IMR-90 (cell line): ENCODE measurements around the gene UNC5B. TPM values are rescaled to one million over a fixed set of nuclear protein-coding genes. Genes with fewer than 3 reads are reported as not detected.

Experiments
- ATAC-seq: fragments of 200-7000 bp; cut with Tn5 transposase; 2 replicates; pipeline ENCODE4 v1.9.1; 2020; ENCODE audit warnings: low read depth, mild to moderate bottlenecking, moderate library complexity
- BruUV-seq: library from RNA; stranded (reverse); fragments of 400-500 nt; replicated peaks from 2 replicates; lab custom pipeline; 2021; lab: Mats Ljungman, UMichigan
- CTCF ChIA-PET: fragments of 300-600 bp; formaldehyde crosslinking; extraction: SDS; loops from one replicate; lab custom pipeline; 2021; ENCODE audit warnings: antibody characterized with exemption; lab: Yijun Ruan, JAX
- POLR2A ChIA-PET: fragments of 300-600 bp; sonication (Branson Sonifier 250); formaldehyde crosslinking; loops from one replicate; lab custom pipeline; 2022; ENCODE audit warnings: antibody characterized with exemption; ENCODE audit not compliant: unreplicated experiment; lab: Charles Lee
- DNase-seq: peaks from one replicate; pipeline ENCODE4 v3.0.0; 2013
- H2AFZ ChIP-seq: replicated peaks from 2 replicates; pipeline ENCODE3; 2013; ENCODE audit warnings: low read length, mild to moderate bottlenecking; ENCODE audit not compliant: poor library complexity
- H2AK5ac ChIP-seq: 2 replicates; pipeline ENCODE4 v1.6.1; 2013; ENCODE audit warnings: low read depth, low read length, inconsistent platforms
- H2AK9ac ChIP-seq: replicated peaks from 2 replicates; pipeline ENCODE3; 2013; ENCODE audit warnings: mild to moderate bottlenecking, low read depth, low read length, moderate library complexity; ENCODE audit not compliant: poor library complexity
- H2BK120ac ChIP-seq: 2 replicates; pipeline ENCODE4 v1.6.1; 2013; ENCODE audit warnings: low read depth, low read length, inconsistent platforms
- H2BK15ac ChIP-seq: 3 replicates; pipeline ENCODE4 v1.6.1; 2013; ENCODE audit warnings: low read depth, low read length, inconsistent platforms
- H2BK20ac ChIP-seq: 2 replicates; pipeline ENCODE4 v1.6.1; 2013; ENCODE audit warnings: low read depth, mild to moderate bottlenecking, inconsistent platforms, low read length, moderate library complexity
- H2BK5ac ChIP-seq: 2 replicates; pipeline ENCODE4 v1.6.1; 2013; ENCODE audit warnings: mild to moderate bottlenecking, low read depth, low read length, inconsistent platforms; ENCODE audit not compliant: poor library complexity, severe bottlenecking
- H3K14ac ChIP-seq: replicated peaks from 2 replicates; pipeline ENCODE4 v1.6.1; 2013; ENCODE audit warnings: low read depth, low read length, inconsistent platforms
- H3K18ac ChIP-seq: 2 replicates; pipeline ENCODE4 v1.6.1; 2013; ENCODE audit warnings: low read depth, low read length, control low read depth
- H3K23ac ChIP-seq: 2 replicates; pipeline ENCODE4 v1.6.1; 2013; ENCODE audit warnings: low read depth, low read length, inconsistent platforms
- H3K27ac ChIP-seq: 2 replicates; pipeline ENCODE4 v1.5.1; 2013; ENCODE audit warnings: mild to moderate bottlenecking, control low read depth, low read length; ENCODE audit not compliant: insufficient read depth
- H3K27me3 ChIP-seq: 2 replicates; pipeline ENCODE4 v1.6.1; 2013; ENCODE audit warnings: low read length; ENCODE audit not compliant: control insufficient read depth, insufficient read depth
- H3K36me3 ChIP-seq: 2 replicates; pipeline ENCODE4 v1.6.1; 2013; ENCODE audit warnings: low read length, mixed read lengths; ENCODE audit not compliant: control insufficient read depth, insufficient read depth
- H3K4ac ChIP-seq: 2 replicates; pipeline ENCODE4 v1.6.1; 2013; ENCODE audit warnings: low read depth, low read length, inconsistent platforms
- H3K4me1 ChIP-seq: 2 replicates; pipeline ENCODE4 v1.6.1; 2013; ENCODE audit warnings: low read length, mixed read lengths; ENCODE audit not compliant: control insufficient read depth, insufficient read depth
- H3K4me2 ChIP-seq: 2 replicates; pipeline ENCODE4 v1.6.1; 2013; ENCODE audit warnings: low read depth, mild to moderate bottlenecking, control low read depth, low read length, moderate library complexity
- H3K4me3 ChIP-seq: 2 replicates; pipeline ENCODE4 v1.5.1; 2013; ENCODE audit warnings: low read depth, mild to moderate bottlenecking, control low read depth, low read length, moderate library complexity; ENCODE audit not compliant: insufficient read depth
- H3K56ac ChIP-seq: 2 replicates; pipeline ENCODE4 v1.6.1; 2013; ENCODE audit warnings: low read length, inconsistent platforms; ENCODE audit not compliant: insufficient read depth; ENCODE audit errors: extremely low read depth
- H3K79me1 ChIP-seq, 2 experiments: 2 replicates each; pipeline ENCODE4 v1.6.1; 2013; ENCODE audit warnings: low read length in 2 of 2, inconsistent platforms in 1 of 2, low read depth in 1 of 2
- H3K9ac ChIP-seq: 2 replicates; pipeline ENCODE4 v1.6.1; 2013; ENCODE audit warnings: low read depth, low read length, control low read depth
- H3K9me1 ChIP-seq: 2 replicates; pipeline ENCODE4 v1.6.1; 2013; ENCODE audit warnings: low read length, inconsistent platforms; ENCODE audit not compliant: insufficient read depth
- H3K9me3 ChIP-seq: 2 replicates; pipeline ENCODE4 v1.6.1; 2013; ENCODE audit warnings: low read length; ENCODE audit not compliant: control insufficient read depth, insufficient read depth
- H4K20me1 ChIP-seq: 2 replicates; pipeline ENCODE4 v1.6.1; 2013; ENCODE audit warnings: low read length, inconsistent platforms; ENCODE audit not compliant: insufficient read depth
- H4K5ac ChIP-seq: 2 replicates; pipeline ENCODE4 v1.6.1; 2013; ENCODE audit warnings: mild to moderate bottlenecking, low read depth, low read length, control low read depth
- H4K8ac ChIP-seq, 2 experiments: 2 replicates each; pipeline ENCODE4 v1.6.1; 2013; ENCODE audit warnings: low read depth in 2 of 2, low read length in 2 of 2, control low read depth in 1 of 2, inconsistent platforms in 1 of 2
- H4K91ac ChIP-seq: 2 replicates; pipeline ENCODE4 v1.6.1; 2013; ENCODE audit warnings: low read depth, low read length, inconsistent platforms; ENCODE audit not compliant: insufficient read depth
- BHLHE40 ChIP-seq: fragments of 150-350 bp; IDR thresholded peaks from 2 replicates; pipeline ENCODE4 v1.6.1; 2016; ENCODE audit warnings: mild to moderate bottlenecking, low read depth, low read length
- CEBPB ChIP-seq: IDR thresholded peaks from 2 replicates; pipeline ENCODE4 v1.6.1; 2012; ENCODE audit warnings: low read depth, low read length, improper control_type of control experiment
- CHD1 ChIP-seq: IDR thresholded peaks from 2 replicates; pipeline ENCODE4 v1.6.1; 2012; ENCODE audit warnings: low read depth, low read length, improper control_type of control experiment
- CTCF ChIP-seq: conservative IDR thresholded peaks from 2 replicates; pipeline ENCODE4 v1.5.1; 2012; ENCODE audit warnings: mild to moderate bottlenecking, low read depth, low read length, improper control_type of control experiment
- NFE2L2 ChIP-seq: fragments of 150-350 bp; IDR thresholded peaks from 2 replicates; pipeline ENCODE4 v1.6.1; 2016; ENCODE audit warnings: low read depth, mild to moderate bottlenecking, low read length
- RAD21 ChIP-seq: IDR thresholded peaks from 2 replicates; pipeline ENCODE4 v1.6.1; 2012; ENCODE audit warnings: low read length, improper control_type of control experiment
- RCOR1 ChIP-seq: IDR thresholded peaks from 2 replicates; pipeline ENCODE4 v1.6.1; 2012; ENCODE audit warnings: mild to moderate bottlenecking, low read length, improper control_type of control experiment; ENCODE audit not compliant: insufficient replicate concordance
- SMC3 ChIP-seq: fragments of 150-350 bp; IDR thresholded peaks from 2 replicates; pipeline ENCODE4 v1.6.1; 2016; ENCODE audit warnings: low read depth, mild to moderate bottlenecking, antibody characterized with exemption, low read length, moderate library complexity
- USF2 ChIP-seq: fragments of 150-350 bp; IDR thresholded peaks from 2 replicates; pipeline ENCODE4 v1.6.1; 2017; ENCODE audit warnings: mild to moderate bottlenecking, antibody characterized with exemption, low read length, low read depth
- WGBS, 2 experiments: methylation state at CpG; one replicate each; pipeline versions ENCODE4 v1.1.5 to v1.1.7; 2013; ENCODE audit warnings: missing lambda C conversion rate in 2 of 2; ENCODE audit not compliant: insufficient read length in 1 of 2; ENCODE audit errors: extremely low coverage in 2 of 2; 5-methylcytosine and 5-hydroxymethylcytosine counted together
- dilution Hi-C: fragments of 300-500 bp; cut with HindIII; formaldehyde crosslinking; loops from one replicate; pipeline ENCODE4 v1.14.3; 2018; ENCODE audit warnings: low sequenced_read_pairs; ENCODE audit not compliant: unreplicated experiment
- in situ Hi-C: fragments of 300-500 bp; cut with MboI; formaldehyde crosslinking; loops from 3 replicates; pipeline ENCODE4 v1.14.3; 2019; ENCODE audit warnings: low sequenced_read_pairs, inconsistent platforms, mixed read lengths
- intact Hi-C: fragments of 100-400 bp; cut with micrococcal nuclease; formaldehyde crosslinking; loops from 2 replicates; pipeline ENCODE4 v1.10.0; 2022
- polyA plus RNA-seq, 3 experiments: library from polyadenylated mRNA; depleted of rRNA; stranded (reverse); fragments of >200 nt; gene quantifications; 2 replicates each; pipeline ENCODE4 v1.2.3, GENCODE V29; 2012; ENCODE audit warnings: low replicate concordance in 1 of 3
- total RNA-seq: library from RNA; depleted of rRNA; stranded (reverse); fragments of >200 nt; gene quantifications from 2 replicates; pipeline ENCODE4 v1.2.3, GENCODE V29; 2012

Gene UNC5B
- total and polyA plus RNA-seq, 2 of the 4 experiments (the other 2 are of a cell fraction) = 1.6 to 4.2 TPM

GRCh38 chr10:71316056-71316785 is 103.9 kb downstream of the UNC5B start (continued):
- no peak for TF ChIP-seq CEBPB

- H3K9ac ChIP-seq = no peak overlapping the region
- no peaks in the 10 kb centered on the region for H3K36me3 ChIP-seq
- intact Hi-C loops = loop anchor here (5.0 to 10.0 kb wide), 2 partner anchors 61 to 728 kb away; no protein-coding TSS in a partner anchor
- H2AK9ac ChIP-seq = no peak overlapping the region
- no peaks in the 10 kb centered on the region for H3K79me1 ChIP-seq
- H3K18ac ChIP-seq = no peak overlapping the region
- H2BK15ac ChIP-seq = no peak overlapping the region
- no peak overlapping the region for H3K4me3 ChIP-seq
- POLR2A ChIA-PET = no interaction called here
- H2BK120ac ChIP-seq = no peak overlapping the region
- no peak for DNase-seq
- peaks cover 4% of the 10 kb centered on the region; the same call in 1 of the 2 replicates for H3K4me1 ChIP-seq
- no peak overlapping the region for H2AK5ac ChIP-seq
- CTCF ChIA-PET = interaction anchor here (1.0 kb wide), 1 partner anchor 254 kb away, joined by 3 read pairs; no protein-coding TSS in a partner anchor
- TF ChIP-seq NFE2L2 = no peak
- no peak for TF ChIP-seq BHLHE40
- no peak for TF ChIP-seq CEBPB
- TF ChIP-seq RAD21 = no peak
- no peak for TF ChIP-seq RCOR1
- no peak for TF ChIP-seq USF2
- TF ChIP-seq SMC3 = no peak
- no peak for TF ChIP-seq CHD1
- TF ChIP-seq CTCF = no peak
- WGBS, 2 experiments = 100% methylated on average over 3 of the region's 6 CpGs; no CpG with 5 or more reads in 1 of the 2 experiments
- peaks cover 2% of the 10 kb centered on the region; the same call in 1 of the 2 replicates for H3K27me3 ChIP-seq
- no peak overlapping the region for H3K56ac ChIP-seq
- H4K91ac ChIP-seq = no peak overlapping the region
- ATAC-seq = no peak
- no peaks in the 10 kb centered on the region for H3K9me3 ChIP-seq
- dilution Hi-C loops = no loop called here
- H4K20me1 ChIP-seq = no peaks in the 10 kb centered on the region
- H3K9me1 ChIP-seq = no peaks in the 10 kb centered on the region; the same call in 1 of the 2 replicates
- H2BK20ac ChIP-seq = no peak overlapping the region
- BruUV-seq = no TSS peak
- no peak overlapping the region for H3K23ac ChIP-seq
- H3K4ac ChIP-seq = no peak overlapping the region
- in situ Hi-C loops = loop anchor here (10.0 kb wide), 2 partner anchors 288 to 498 kb away; no protein-coding TSS in a partner anchor
- H2BK5ac ChIP-seq = no peak overlapping the region
- H4K5ac ChIP-seq = no peak overlapping the region
- no peak overlapping the region for H3K4me2 ChIP-seq
- no peak overlapping the region for H3K27ac ChIP-seq
- H2AFZ ChIP-seq = no peak overlapping the region
- H3K14ac ChIP-seq = no peak overlapping the region
- H4K8ac ChIP-seq = no peak overlapping the region
These were observed 104.4 kb downstream of the UNC5B start for GRCh38 chr10:71316786-71317160.
